Panc1 (cell line): ENCODE results near the gene QRICH2.

Experiments used
- POLR2AphosphoS5 ChIP-seq: IDR thresholded peaks from 2 replicates; pipeline ENCODE4 v1.6.1; 2012; ENCODE audit warnings: mild to moderate bottlenecking, low read depth, low read length, moderate library complexity
- SIN3A ChIP-seq: IDR thresholded peaks from 2 replicates; pipeline ENCODE4 v1.6.1; 2012; ENCODE audit warnings: low read depth, mild to moderate bottlenecking, low read length, moderate library complexity, borderline replicate concordance; ENCODE audit not compliant: insufficient read depth
- TCF7L2 ChIP-seq: IDR thresholded peaks from 2 replicates; pipeline ENCODE4 v1.6.1; 2011; ENCODE audit warnings: mild to moderate bottlenecking, low read depth, low read length, inconsistent platforms
- TF ChIP-seq, protein P1 (sequence below): fragments of 450-650 bp; IDR thresholded peaks from 2 replicates; pipeline ENCODE4 v1.5.1; 2017; ENCODE audit warnings: mild to moderate bottlenecking
- TF ChIP-seq, protein P2 (sequence below), 2 experiments: IDR thresholded peaks; 2 replicates each; pipeline ENCODE4 v1.6.1; 2011 to 2012; ENCODE audit warnings: low read depth in 2 of 2, control low read depth in 1 of 2, low read length in 1 of 2, mild to moderate bottlenecking in 1 of 2, moderate library complexity in 1 of 2; ENCODE audit not compliant: insufficient read depth in 1 of 2

DNA sequence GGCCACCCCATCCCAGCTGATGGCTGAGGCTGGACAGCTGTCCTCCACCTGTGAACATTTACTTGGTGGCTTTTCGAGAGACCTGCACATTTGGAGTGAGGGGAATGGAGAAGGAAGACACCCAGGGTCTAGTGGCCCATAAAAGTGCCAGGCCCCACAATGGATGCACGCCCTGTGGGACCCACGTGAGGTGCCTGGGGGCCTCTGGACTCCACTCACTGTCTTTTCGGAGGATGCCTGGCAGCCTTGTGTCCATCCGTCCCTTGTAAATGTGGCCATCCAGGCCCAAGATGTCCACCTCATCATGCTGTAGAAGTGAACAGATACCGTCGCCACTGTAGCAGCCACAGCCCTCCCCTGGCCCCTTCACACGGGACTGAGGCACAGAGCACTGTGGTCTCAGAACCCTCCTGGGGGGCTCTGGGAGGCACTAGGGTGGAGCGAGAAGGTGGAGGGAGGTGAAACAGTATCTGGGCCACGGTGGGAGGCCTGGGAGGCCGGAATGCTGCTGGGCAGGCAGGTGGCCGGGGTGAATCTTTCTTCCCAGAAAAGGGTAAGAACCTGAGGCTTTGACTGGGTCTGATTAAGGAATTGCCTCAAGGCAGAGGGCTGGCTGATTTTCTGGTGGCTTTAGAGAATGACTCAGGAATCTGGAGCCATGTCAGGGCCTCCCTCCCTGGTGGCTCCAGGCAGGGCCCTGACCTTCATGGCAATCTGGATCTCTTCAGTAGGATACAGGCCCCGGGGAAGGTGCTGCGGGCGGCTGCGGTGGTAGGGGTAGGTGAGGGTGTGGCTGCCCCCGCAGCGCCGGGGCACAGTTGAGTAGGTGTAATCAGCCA is 31.4 kb downstream of the QRICH2 start:
- TF ChIP-seq, protein P1, sequence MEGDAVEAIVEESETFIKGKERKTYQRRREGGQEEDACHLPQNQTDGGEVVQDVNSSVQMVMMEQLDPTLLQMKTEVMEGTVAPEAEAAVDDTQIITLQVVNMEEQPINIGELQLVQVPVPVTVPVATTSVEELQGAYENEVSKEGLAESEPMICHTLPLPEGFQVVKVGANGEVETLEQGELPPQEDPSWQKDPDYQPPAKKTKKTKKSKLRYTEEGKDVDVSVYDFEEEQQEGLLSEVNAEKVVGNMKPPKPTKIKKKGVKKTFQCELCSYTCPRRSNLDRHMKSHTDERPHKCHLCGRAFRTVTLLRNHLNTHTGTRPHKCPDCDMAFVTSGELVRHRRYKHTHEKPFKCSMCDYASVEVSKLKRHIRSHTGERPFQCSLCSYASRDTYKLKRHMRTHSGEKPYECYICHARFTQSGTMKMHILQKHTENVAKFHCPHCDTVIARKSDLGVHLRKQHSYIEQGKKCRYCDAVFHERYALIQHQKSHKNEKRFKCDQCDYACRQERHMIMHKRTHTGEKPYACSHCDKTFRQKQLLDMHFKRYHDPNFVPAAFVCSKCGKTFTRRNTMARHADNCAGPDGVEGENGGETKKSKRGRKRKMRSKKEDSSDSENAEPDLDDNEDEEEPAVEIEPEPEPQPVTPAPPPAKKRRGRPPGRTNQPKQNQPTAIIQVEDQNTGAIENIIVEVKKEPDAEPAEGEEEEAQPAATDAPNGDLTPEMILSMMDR: no peak
- TF ChIP-seq TCF7L2 (no peak), POLR2AphosphoS5 (no peak), SIN3A (no peak)
- TF ChIP-seq, protein P2, sequence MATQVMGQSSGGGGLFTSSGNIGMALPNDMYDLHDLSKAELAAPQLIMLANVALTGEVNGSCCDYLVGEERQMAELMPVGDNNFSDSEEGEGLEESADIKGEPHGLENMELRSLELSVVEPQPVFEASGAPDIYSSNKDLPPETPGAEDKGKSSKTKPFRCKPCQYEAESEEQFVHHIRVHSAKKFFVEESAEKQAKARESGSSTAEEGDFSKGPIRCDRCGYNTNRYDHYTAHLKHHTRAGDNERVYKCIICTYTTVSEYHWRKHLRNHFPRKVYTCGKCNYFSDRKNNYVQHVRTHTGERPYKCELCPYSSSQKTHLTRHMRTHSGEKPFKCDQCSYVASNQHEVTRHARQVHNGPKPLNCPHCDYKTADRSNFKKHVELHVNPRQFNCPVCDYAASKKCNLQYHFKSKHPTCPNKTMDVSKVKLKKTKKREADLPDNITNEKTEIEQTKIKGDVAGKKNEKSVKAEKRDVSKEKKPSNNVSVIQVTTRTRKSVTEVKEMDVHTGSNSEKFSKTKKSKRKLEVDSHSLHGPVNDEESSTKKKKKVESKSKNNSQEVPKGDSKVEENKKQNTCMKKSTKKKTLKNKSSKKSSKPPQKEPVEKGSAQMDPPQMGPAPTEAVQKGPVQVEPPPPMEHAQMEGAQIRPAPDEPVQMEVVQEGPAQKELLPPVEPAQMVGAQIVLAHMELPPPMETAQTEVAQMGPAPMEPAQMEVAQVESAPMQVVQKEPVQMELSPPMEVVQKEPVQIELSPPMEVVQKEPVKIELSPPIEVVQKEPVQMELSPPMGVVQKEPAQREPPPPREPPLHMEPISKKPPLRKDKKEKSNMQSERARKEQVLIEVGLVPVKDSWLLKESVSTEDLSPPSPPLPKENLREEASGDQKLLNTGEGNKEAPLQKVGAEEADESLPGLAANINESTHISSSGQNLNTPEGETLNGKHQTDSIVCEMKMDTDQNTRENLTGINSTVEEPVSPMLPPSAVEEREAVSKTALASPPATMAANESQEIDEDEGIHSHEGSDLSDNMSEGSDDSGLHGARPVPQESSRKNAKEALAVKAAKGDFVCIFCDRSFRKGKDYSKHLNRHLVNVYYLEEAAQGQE (IDR thresholded peaks at IDR 0.05; ENCODE audit: insufficient read depth in 1 of 2, low read depth in 2 of 2, low read length in 1 of 2): no peak
